ENCODE data around the gene JAML. TPM values are rescaled to one million over a fixed set of nuclear protein-coding genes. Genes with fewer than 3 reads are reported as not detected.
A peak's percentile ranks its signal among the peaks of the same experiment; 100 is the strongest.

JAML gene
- total and polyA plus RNA-seq, 12 donors = 0.50 to 19.5 (median 2.1) TPM

GRCh38 chr11:118263112-118263511, 38.3 kb upstream of the JAML start:
- DNase-seq (no peak), ATAC-seq (no peak)
- 81 to 91% methylated on average over 4 of the region's 4 CpGs for WGBS, 2 donors
- H3K27me3 ChIP-seq = peaks cover 0 to 25% (median 6%) of the 10 kb centered on the region in 7 donors
- H3K27ac ChIP-seq = peak overlapping the region in 1 of 10 donors; percentile 47
- intact Hi-C loops (cut with DNase I) = no loop called here
- H3K4me3 ChIP-seq = peak overlapping the region in 6 of 10 donors; percentile 49 to 57 (median 50)
- no peak for TF ChIP-seq CTCF (IDR thresholded peaks at IDR 0.05)
- H3K4me1 ChIP-seq = peaks cover 0 to 28% (median 13%) of the 10 kb centered on the region in 9 donors
- H3K36me3 ChIP-seq = peaks cover 0 to 14% (median 0%) of the 10 kb centered on the region in 9 donors
- H3K9me3 ChIP-seq = no peaks in the 10 kb centered on the region

DNA sequence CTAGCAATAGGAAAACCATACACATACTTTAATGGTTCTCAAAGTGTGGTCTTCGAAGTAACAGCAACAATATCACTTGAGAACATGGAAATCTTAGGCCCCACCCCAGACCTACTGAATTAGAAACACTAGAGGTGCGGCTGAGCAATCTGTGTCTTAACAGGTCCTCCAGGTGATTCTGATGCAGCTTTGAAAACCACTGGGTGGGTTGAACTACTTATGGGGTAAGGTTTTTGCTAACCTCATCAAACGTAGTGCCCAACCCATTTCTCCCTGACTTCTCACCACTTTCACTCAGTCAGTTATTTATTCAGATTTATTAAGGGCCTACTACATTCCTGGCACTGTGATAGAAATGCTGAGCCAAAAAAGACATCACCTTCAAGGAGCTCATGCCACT, 35.5 kb upstream of the JAML start:
- no peak for TF ChIP-seq CTCF (IDR thresholded peaks at IDR 0.05)
- WGBS, 2 donors = 89 to 91% methylated on average over 3 of the region's 3 CpGs
- peaks cover 0 to 20% (median 6%) of the 10 kb centered on the region in 7 donors for H3K27me3 ChIP-seq
- H3K4me3 ChIP-seq = no peak overlapping the region
- peaks cover 0 to 23% (median 7%) of the 10 kb centered on the region in 9 donors for H3K4me1 ChIP-seq
- H3K27ac ChIP-seq = no peak overlapping the region
- no peak for DNase-seq
- H3K9me3 ChIP-seq = no peaks in the 10 kb centered on the region
- intact Hi-C loops (cut with DNase I) = no loop called here
- H3K36me3 ChIP-seq = peaks cover 0 to 17% (median 0%) of the 10 kb centered on the region in 9 donors
- no peak for ATAC-seq

DNA sequence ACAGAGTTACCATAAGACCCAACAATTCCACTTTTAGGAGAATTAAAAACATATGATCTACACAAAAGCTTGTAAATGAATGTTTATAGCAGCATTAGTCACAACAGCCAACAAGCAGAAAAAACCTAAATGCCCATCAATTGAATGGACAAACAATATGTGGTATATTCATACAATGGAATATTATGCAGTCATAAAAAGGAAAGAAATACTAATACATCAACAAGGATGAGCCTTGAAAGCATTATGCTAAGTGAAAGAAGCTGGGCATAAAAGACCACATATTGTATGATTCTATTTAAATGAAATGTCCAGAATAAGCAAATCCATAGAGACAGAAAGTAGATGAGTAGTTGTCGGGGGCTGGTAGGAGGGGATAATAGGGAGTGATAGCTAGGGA, 34.3 kb upstream of the JAML start:
- Histone ChIP-seq H3K27ac (no peak overlapping the region), H3K36me3 (peaks cover 0 to 19% (median 0%) of the 10 kb centered on the region in 9 donors), H3K4me1 (peaks cover 0 to 19% (median 5%) of the 10 kb centered on the region in 9 donors), H3K4me3 (no peak overlapping the region), H3K27me3 (peaks cover 0 to 14% (median 6%) of the 10 kb centered on the region in 7 donors), H3K9me3 (no peaks in the 10 kb centered on the region)
- DNase-seq (no peak), ATAC-seq (no peak)
- no peak for TF ChIP-seq CTCF (IDR thresholded peaks at IDR 0.05)
- intact Hi-C loops (cut with DNase I) = loop anchor here in 1 of 10 donors (5.0 kb wide), 1 partner anchor 62 kb away; no protein-coding TSS in a partner anchor
- WGBS, 2 donors = 96 to 100% methylated on average over 1 of the region's 1 CpG

DNA sequence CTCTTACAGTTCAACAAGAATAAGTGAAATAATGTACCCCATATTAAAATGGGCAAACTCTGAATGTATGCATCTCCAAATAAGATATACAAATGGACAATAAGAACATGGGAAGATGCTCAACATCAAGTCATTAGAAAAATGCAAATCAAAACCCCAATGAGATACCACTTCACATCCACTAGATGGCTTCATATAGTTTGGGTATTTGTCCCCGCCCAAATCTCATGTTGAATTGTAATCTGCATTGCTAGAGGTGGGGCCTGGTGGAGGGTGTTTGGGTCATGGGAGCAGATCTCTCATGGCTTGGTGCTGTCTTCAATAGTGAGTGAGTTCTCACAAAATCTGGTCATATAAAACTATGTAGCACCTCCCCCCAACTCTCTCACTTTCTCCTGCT, 33.6 kb upstream of the JAML start:
- Histone ChIP-seq H3K27ac (no peak overlapping the region), H3K4me3 (no peak overlapping the region), H3K27me3 (peaks cover 0 to 12% (median 6%) of the 10 kb centered on the region in 7 donors), H3K4me1 (peaks cover 0 to 12% (median 0%) of the 10 kb centered on the region in 9 donors), H3K9me3 (no peaks in the 10 kb centered on the region), H3K36me3 (peaks cover 0 to 19% (median 0%) of the 10 kb centered on the region in 9 donors)
- no peak for ATAC-seq
- no peak for DNase-seq
- TF ChIP-seq CTCF (IDR thresholded peaks at IDR 0.05) = peak in 1 of 9 donors; percentile 13
- WGBS, 2 donors = 0 to 81% methylated on average over 1 of the region's 1 CpG
- intact Hi-C loops (cut with DNase I) = loop anchor here in 1 of 10 donors (5.0 kb wide), 1 partner anchor 61 kb away; no protein-coding TSS in a partner anchor
